Colonic mucosa (tissue), 4 donors: ENCODE results near the gene ATP8A1. TPM values are rescaled to one million over a fixed set of nuclear protein-coding genes. Genes with fewer than 3 reads are reported as not detected.

Experiments
- DNase-seq: peaks from one replicate; pipeline ENCODE4 v3.0.0-alpha.2; 2020
- H3K27ac ChIP-seq: fragments of 200-600 bp; one replicate; pipeline ENCODE4 v1.8.0; 2021
- H3K27me3 ChIP-seq: fragments of 200-600 bp; one replicate; pipeline ENCODE4 v1.8.0; 2021
- H3K36me3 ChIP-seq: fragments of 200-600 bp; one replicate; pipeline ENCODE4 v1.8.0; 2021
- H3K4me1 ChIP-seq: fragments of 200-600 bp; one replicate; pipeline ENCODE4 v1.8.0; 2021; ENCODE audit warnings: mild to moderate bottlenecking
- H3K4me3 ChIP-seq: fragments of 200-600 bp; one replicate; pipeline ENCODE4 v1.8.0; 2021
- H3K9ac ChIP-seq, 2 donors: one replicate each; pipeline ENCODE4 v1.7.0; 2013; ENCODE audit warnings: control low read depth in 2 of 2, low read depth in 2 of 2, low read length in 2 of 2
- H3K9me3 ChIP-seq: fragments of 200-600 bp; one replicate; pipeline ENCODE4 v1.8.0; 2021
- CTCF ChIP-seq: fragments of 200-600 bp; IDR thresholded peaks from one replicate; pipeline ENCODE4 v1.8.0; 2022; ENCODE audit warnings: antibody characterized with exemption, mild to moderate bottlenecking
- intact Hi-C: fragments of 100-400 bp; cut with DNase I; formaldehyde crosslinking; loops from one replicate; pipeline ENCODE4 v1.14.1; 2022
- total RNA-seq, 2 donors: library from RNA; stranded (reverse); fragmentation: NEBNext Ultra II Directional in 1 of 2; extraction: Animal tissue kit (Norgen Biotek cat#: 25700) in 1 of 2; gene quantifications; one replicate each; pipeline ENCODE4 v1.2.1, GENCODE V29; 2021
- donor health status: healthy.
- donor health status: DM: no; HTN: no; CAD: no.
- donor health status: DM: no; HTN: no; CAD: no.

The ATP8A1 gene
- total RNA-seq, 2 donors from 2014 or later, result 19.1 to 34.0 TPM

DNA sequence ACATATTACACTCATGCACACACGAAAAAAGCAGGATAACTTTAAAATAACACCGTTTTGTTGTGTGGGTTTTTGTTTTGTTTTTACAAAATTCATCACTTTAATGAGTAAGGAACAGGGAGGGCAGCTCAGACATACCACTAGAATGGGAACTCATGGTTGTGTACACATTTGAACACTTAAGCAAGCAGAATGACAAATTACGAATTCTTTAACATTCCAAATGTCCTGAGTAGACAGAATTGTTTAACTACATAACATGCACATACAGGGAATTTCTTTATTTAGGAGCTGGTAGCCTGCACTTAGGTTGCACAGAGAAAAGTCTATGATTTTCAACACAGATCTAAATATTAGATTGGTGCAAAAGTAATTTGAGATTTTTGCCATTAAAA, 96.4 kb downstream of the ATP8A1 start:
- Histone ChIP-seq H3K4me1 (no peaks in the 10 kb centered on the region), H3K27me3 (no peaks in the 10 kb centered on the region), H3K27ac (no peak overlapping the region), H3K9ac (no peak overlapping the region), H3K4me3 (no peak overlapping the region), H3K36me3 (no peaks in the 10 kb centered on the region), H3K9me3 (no peaks in the 10 kb centered on the region)
- DNase-seq, result no peak
- no peak for TF ChIP-seq CTCF
- intact Hi-C loops, result loop anchor here (10.0 kb wide), 1 partner anchor 194 kb away; no protein-coding TSS in a partner anchor

GRCh38 chr4:42558156-42558555, 98.7 kb downstream of the ATP8A1 start:
- Histone ChIP-seq H3K4me1 (no peaks in the 10 kb centered on the region), H3K36me3 (no peaks in the 10 kb centered on the region), H3K4me3 (no peak overlapping the region), H3K9me3 (no peaks in the 10 kb centered on the region), H3K27ac (no peak overlapping the region), H3K9ac (no peak overlapping the region), H3K27me3 (no peaks in the 10 kb centered on the region)
- TF ChIP-seq CTCF, result no peak
- no peak for DNase-seq
- intact Hi-C loops, result no loop called here

- no peak for DNase-seq
- Histone ChIP-seq H3K4me1 (no peaks in the 10 kb centered on the region), H3K36me3 (no peaks in the 10 kb centered on the region), H3K9ac (no peak overlapping the region), H3K9me3 (no peaks in the 10 kb centered on the region), H3K4me3 (no peak overlapping the region), H3K27me3 (no peaks in the 10 kb centered on the region), H3K27ac (no peak overlapping the region)
- TF ChIP-seq CTCF, result no peak
- intact Hi-C loops, result no loop called here
Measured at GRCh38 chr4:42555828-42556227, 101.1 kb downstream of the ATP8A1 start.

DNA sequence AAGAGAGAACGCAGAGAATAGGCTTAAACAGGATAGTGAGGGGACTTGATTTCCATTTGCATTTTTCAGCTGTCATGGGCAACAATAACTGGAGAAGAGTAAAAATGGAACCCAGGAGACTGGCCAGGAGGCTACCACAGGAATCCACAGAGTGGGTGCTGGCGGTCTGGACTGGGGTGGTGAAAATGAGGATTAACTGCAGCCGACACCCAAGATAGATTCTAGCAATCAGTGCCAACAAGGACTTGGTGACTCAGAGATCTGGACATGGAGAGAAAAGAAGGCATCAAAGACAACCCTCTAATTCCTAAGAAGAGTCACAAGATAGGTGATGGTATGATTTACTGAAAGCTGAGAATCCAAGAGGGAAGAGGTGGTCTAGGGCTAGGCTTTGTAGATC, 102.8 kb downstream of the ATP8A1 start:
- H3K4me3 ChIP-seq, result no peak overlapping the region
- H3K27ac ChIP-seq, result no peak overlapping the region
- no peak for TF ChIP-seq CTCF
- DNase-seq, result no peak
- no peaks in the 10 kb centered on the region for H3K36me3 ChIP-seq
- no peaks in the 10 kb centered on the region for H3K9me3 ChIP-seq
- intact Hi-C loops, result no loop called here
- H3K27me3 ChIP-seq, result no peaks in the 10 kb centered on the region
- H3K4me1 ChIP-seq, result no peaks in the 10 kb centered on the region
- H3K9ac ChIP-seq, result no peak overlapping the region

GRCh38 chr4:42549896-42550295, 107.0 kb downstream of the ATP8A1 start:
- DNase-seq, result no peak
- H3K36me3 ChIP-seq, result no peaks in the 10 kb centered on the region
- H3K9me3 ChIP-seq, result no peaks in the 10 kb centered on the region
- no peak overlapping the region for H3K9ac ChIP-seq
- H3K4me3 ChIP-seq, result no peak overlapping the region
- TF ChIP-seq CTCF, result no peak
- intact Hi-C loops, result no loop called here
- H3K4me1 ChIP-seq, result no peaks in the 10 kb centered on the region
- H3K27me3 ChIP-seq, result no peaks in the 10 kb centered on the region
- H3K27ac ChIP-seq, result no peak overlapping the region

DNA sequence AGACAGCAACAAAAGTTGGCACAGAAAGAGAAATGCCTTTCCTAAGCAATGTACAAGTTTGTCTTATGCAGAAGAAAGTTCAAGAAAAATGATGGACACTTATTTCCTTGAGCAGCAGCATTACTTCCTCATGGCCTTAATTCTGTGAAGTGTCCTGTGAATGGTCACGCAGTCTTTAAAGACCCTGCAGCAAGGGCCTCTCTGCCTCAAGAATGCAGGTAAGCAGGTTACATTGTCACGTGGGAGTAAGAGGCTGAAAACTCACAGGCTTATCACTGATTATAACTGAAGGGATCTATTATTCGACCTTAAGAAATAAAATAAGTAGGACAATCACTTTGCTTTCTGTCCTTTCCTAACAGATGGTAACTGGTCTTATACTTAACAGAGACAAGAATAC, 109.1 kb downstream of the ATP8A1 start:
- H3K9me3 ChIP-seq, result no peaks in the 10 kb centered on the region
- DNase-seq, result no peak
- no peaks in the 10 kb centered on the region for H3K36me3 ChIP-seq
- no peak overlapping the region for H3K27ac ChIP-seq
- H3K9ac ChIP-seq, result no peak overlapping the region
- no peaks in the 10 kb centered on the region for H3K4me1 ChIP-seq
- no peak for TF ChIP-seq CTCF
- intact Hi-C loops, result no loop called here
- H3K4me3 ChIP-seq, result no peak overlapping the region
- no peaks in the 10 kb centered on the region for H3K27me3 ChIP-seq
